Body of pancreas (tissue), 4 donors: Measurements from ENCODE around the gene CTNNB1. TPM values are rescaled to one million over a fixed set of nuclear protein-coding genes. Genes with fewer than 3 reads are reported as not detected.
A peak's percentile ranks its signal among the peaks of the same experiment; 100 is the strongest.

Source experiments
- ATAC-seq: fragments of 150-250 bp; one replicate; pipeline ENCODE4 v1.9.1; 2016
- DNase-seq, 4 donors: peaks; one replicate each; pipeline ENCODE4 v3.0.0-alpha.2; 2019
- H3K27ac ChIP-seq, 4 donors: fragments of 200-600 bp; sonication (generic); 1 replicate in 3 of 4; 2 replicates in 1 of 4; pipeline versions ENCODE4 v1.5.1 to v1.6.1; 2016 to 2019; ENCODE audit warnings: mild to moderate bottlenecking in 1 of 4, mixed read lengths in 1 of 4, moderate library complexity in 1 of 4
- H3K27me3 ChIP-seq, 2 donors: fragments of 200-600 bp; sonication (generic); one replicate each; pipeline ENCODE4 v1.6.0; 2016; ENCODE audit warnings: mild to moderate bottlenecking in 1 of 2
- H3K36me3 ChIP-seq, 2 donors: fragments of 200-600 bp; sonication (generic); replicated peaks in 1 of 2; 2 replicates each; pipeline ENCODE4 v1.5.1; 2016; ENCODE audit warnings: low read depth in 2 of 2; ENCODE audit not compliant: insufficient read depth in 1 of 2
- H3K4me1 ChIP-seq: fragments of 200-600 bp; sonication (generic); one replicate; pipeline ENCODE4 v1.6.0; 2016
- H3K4me3 ChIP-seq, 2 donors: fragments of 200-600 bp; sonication (generic); 1 replicate in 1 of 2; 2 replicates in 1 of 2; pipeline ENCODE4 v1.5.1; 2016 to 2019
- H3K9me3 ChIP-seq, 3 donors: fragments of 200-600 bp; sonication (generic); 1 replicate in 2 of 3; 2 replicates in 1 of 3; pipeline ENCODE4 v1.5.1; 2016
- POLR2A ChIP-seq, 3 donors: fragments of 450-650 bp; IDR thresholded peaks; one replicate each; pipeline ENCODE4 v1.6.1; 2016; ENCODE audit warnings: antibody characterized with exemption in 3 of 3, mild to moderate bottlenecking in 2 of 3
- WGBS, 2 donors: methylation state at CpG; one replicate each; pipeline ENCODE4 v1.1.5; 2017; 5-methylcytosine and 5-hydroxymethylcytosine counted together
- intact Hi-C: fragments of 100-400 bp; cut with DNase I; formaldehyde crosslinking; loops from one replicate; pipeline ENCODE4 v1.15.1; 2023
- total RNA-seq, 2 donors: library from RNA; depleted of rRNA; stranded (reverse); fragments of >200 nt; gene quantifications; one replicate each; pipeline ENCODE4 v1.1.0, GENCODE V29; 2016
- TF ChIP-seq, protein P1 (sequence below), 7 experiments: fragments of 450-650 bp in 4 of 7; fragments of 200-600 bp in 3 of 7; sonication (generic) in 3 of 7; IDR thresholded peaks; one replicate each; pipeline ENCODE4 v1.5.1; 2016 to 2019; ENCODE audit warnings: antibody characterized with exemption in 7 of 7

Gene CTNNB1
- total RNA-seq, 2 donors from 2014 or later: 144 to 266 TPM

DNA sequence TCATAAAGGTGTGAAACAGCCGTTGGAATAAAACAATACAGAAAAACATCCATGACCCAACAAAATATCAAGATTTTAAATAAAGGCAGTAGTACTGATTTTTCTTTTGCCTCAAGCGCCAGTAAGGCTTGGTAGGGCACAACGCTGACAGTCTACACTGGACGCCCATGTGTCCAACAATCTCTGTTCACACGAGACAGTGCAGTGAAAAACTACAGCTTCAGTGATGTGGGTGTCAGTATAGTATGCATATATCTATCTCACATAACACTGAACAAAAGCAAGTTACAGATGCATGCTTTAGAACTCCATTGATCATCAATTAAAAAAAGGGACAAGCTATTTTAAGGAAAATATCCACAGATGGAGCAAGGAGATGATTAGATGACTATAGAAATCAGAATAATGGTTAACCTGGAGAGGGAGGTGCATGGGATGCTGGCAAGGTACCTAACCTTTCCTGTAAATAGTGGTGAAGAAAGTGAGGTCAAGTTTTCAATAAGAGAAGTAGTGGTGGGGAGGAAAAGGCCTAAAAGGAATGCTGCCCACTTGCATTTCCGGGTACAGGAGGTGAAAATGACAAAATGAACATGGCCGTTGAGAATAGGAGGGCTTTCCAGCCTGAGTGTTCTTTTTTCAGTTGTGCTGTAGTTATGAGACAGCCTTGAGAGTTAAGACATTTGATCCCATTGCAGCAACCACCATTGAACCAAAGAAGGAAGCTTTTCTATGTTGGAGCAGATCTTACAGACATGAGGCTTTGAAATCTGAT, 42.7 kb downstream of the CTNNB1 start:
- intact Hi-C loops: no loop called here
- 91 to 92% methylated on average over 7 of the region's 7 CpGs for WGBS, 2 donors
- Histone ChIP-seq H3K9me3 (no peaks in the 10 kb centered on the region), H3K27ac (no peak overlapping the region), H3K36me3 (peaks cover 5 to 23% of the 10 kb centered on the region in 2 donors), H3K4me1 (no peaks in the 10 kb centered on the region), H3K27me3 (no peaks in the 10 kb centered on the region), H3K4me3 (no peak overlapping the region)
- ATAC-seq (no peak), DNase-seq (no peak)
- no peak for TF ChIP-seq POLR2A (IDR thresholded peaks at IDR 0.05)
- TF ChIP-seq, protein P1, sequence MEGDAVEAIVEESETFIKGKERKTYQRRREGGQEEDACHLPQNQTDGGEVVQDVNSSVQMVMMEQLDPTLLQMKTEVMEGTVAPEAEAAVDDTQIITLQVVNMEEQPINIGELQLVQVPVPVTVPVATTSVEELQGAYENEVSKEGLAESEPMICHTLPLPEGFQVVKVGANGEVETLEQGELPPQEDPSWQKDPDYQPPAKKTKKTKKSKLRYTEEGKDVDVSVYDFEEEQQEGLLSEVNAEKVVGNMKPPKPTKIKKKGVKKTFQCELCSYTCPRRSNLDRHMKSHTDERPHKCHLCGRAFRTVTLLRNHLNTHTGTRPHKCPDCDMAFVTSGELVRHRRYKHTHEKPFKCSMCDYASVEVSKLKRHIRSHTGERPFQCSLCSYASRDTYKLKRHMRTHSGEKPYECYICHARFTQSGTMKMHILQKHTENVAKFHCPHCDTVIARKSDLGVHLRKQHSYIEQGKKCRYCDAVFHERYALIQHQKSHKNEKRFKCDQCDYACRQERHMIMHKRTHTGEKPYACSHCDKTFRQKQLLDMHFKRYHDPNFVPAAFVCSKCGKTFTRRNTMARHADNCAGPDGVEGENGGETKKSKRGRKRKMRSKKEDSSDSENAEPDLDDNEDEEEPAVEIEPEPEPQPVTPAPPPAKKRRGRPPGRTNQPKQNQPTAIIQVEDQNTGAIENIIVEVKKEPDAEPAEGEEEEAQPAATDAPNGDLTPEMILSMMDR (IDR thresholded peaks at IDR 0.05): no peak

DNA sequence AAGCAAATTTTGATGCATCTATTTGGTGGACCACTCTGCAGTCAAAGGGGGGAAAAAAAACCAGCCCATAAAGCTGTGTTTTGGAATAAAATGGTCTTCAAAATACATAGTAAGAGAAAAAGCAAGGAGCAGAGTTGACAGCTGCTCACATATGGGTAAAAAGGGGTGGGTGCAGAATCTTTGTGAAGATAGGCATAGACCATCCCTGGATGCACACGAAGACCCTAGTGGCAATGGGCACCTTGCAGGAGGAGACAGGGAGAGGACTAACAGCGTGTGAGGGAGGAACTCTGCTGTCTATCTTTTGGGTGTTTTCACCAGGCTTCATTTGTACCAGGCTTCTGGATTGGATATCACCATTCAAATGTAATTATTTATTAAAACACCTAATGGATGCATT, 43.9 kb downstream of the CTNNB1 start:
- 68 to 93% methylated on average over 2 of the region's 2 CpGs for WGBS, 2 donors
- Histone ChIP-seq H3K4me3 (no peak overlapping the region), H3K36me3 (peaks cover 2 to 15% of the 10 kb centered on the region in 2 donors), H3K4me1 (peaks cover 3% of the 10 kb centered on the region), H3K9me3 (no peaks in the 10 kb centered on the region), H3K27ac (no peak overlapping the region), H3K27me3 (no peaks in the 10 kb centered on the region)
- intact Hi-C loops: no loop called here
- DNase-seq (no peak), ATAC-seq (no peak)
- TF ChIP-seq POLR2A (IDR thresholded peaks at IDR 0.05): no peak
- TF ChIP-seq, protein P1 (IDR thresholded peaks at IDR 0.05): no peak

- intact Hi-C loops: no loop called here
Observed at GRCh38 chr3:41244620-41245336, 45.5 kb downstream of the CTNNB1 start.

GRCh38 chr3:41247055-41248004, 48.0 kb downstream of the CTNNB1 start:
- Histone ChIP-seq H3K9me3 (no peaks in the 10 kb centered on the region), H3K4me1 (peaks cover 6% of the 10 kb centered on the region), H3K27me3 (no peaks in the 10 kb centered on the region), H3K4me3 (no peak overlapping the region), H3K36me3 (no peaks in the 10 kb centered on the region), H3K27ac (peak overlapping the region in 1 of 4 donors; percentile 47)
- intact Hi-C loops: no loop called here
- ATAC-seq (no peak), DNase-seq (no peak)
- TF ChIP-seq, protein P1 (IDR thresholded peaks at IDR 0.05): no peak
- no peak for TF ChIP-seq POLR2A (IDR thresholded peaks at IDR 0.05)
- 81 to 87% methylated on average over 10 to 12 of the region's 12 CpGs for WGBS, 2 donors

More at GRCh38 chr3:41244620-41245336, 45.5 kb downstream of the CTNNB1 start:
- H3K27me3 ChIP-seq: no peaks in the 10 kb centered on the region
- H3K27ac ChIP-seq: no peak overlapping the region
- DNase-seq (no peak), ATAC-seq (no peak)
- H3K36me3 ChIP-seq: peaks cover 0 to 4% of the 10 kb centered on the region in 2 donors
- WGBS, 2 donors: 72 to 91% methylated on average over 5 to 6 of the region's 6 CpGs
- H3K9me3 ChIP-seq: no peaks in the 10 kb centered on the region
- no peak overlapping the region for H3K4me3 ChIP-seq
- peaks cover 6% of the 10 kb centered on the region for H3K4me1 ChIP-seq
- TF ChIP-seq, protein P1 (IDR thresholded peaks at IDR 0.05): no peak
- no peak for TF ChIP-seq POLR2A (IDR thresholded peaks at IDR 0.05)
